Adrenal gland (tissue), 12 donors: Measurements from ENCODE around the gene TTC22. TPM values are rescaled to one million over a fixed set of nuclear protein-coding genes. Genes with fewer than 3 reads are reported as not detected.

Experiments used
- DNase-seq, 7 donors: peaks; one replicate each; pipeline ENCODE4 v3.0.0-alpha.2; 2019 to 2020
- H3K27ac ChIP-seq, 5 donors: fragments of 200-600 bp; sonication (generic) in 4 of 5; 1 replicate in 3 of 5; 2 replicates in 2 of 5; pipeline versions ENCODE4 v1.5.1 to v1.8.0; 2016 to 2020; ENCODE audit warnings: mild to moderate bottlenecking in 1 of 5
- H3K27me3 ChIP-seq: fragments of 200-600 bp; 2 replicates; pipeline ENCODE4 v1.8.0; 2021
- H3K36me3 ChIP-seq, 2 donors: fragments of 200-600 bp; replicated peaks in 1 of 2; 1 replicate in 1 of 2; 2 replicates in 1 of 2; pipeline versions ENCODE4 v1.5.1 to v1.8.0; 2018 to 2022
- H3K4me1 ChIP-seq, 2 donors: fragments of 200-600 bp; replicated peaks in 1 of 2; 1 replicate in 1 of 2; 2 replicates in 1 of 2; pipeline versions ENCODE4 v1.5.1 to v1.8.0; 2018 to 2021
- H3K4me3 ChIP-seq, 4 donors: fragments of 200-600 bp; sonication (generic) in 3 of 4; one replicate each; pipeline ENCODE4 v1.5.1; 2016 to 2018
- H3K9me3 ChIP-seq, 3 donors: fragments of 200-600 bp; sonication (generic) in 1 of 3; replicated peaks in 1 of 3; 1 replicate in 2 of 3; 2 replicates in 1 of 3; pipeline versions ENCODE4 v1.5.1 to v1.8.0; 2016 to 2021
- POLR2A ChIP-seq, 2 donors: fragments of 450-650 bp; IDR thresholded peaks; one replicate each; pipeline ENCODE4 v1.6.1; 2017; ENCODE audit warnings: antibody characterized with exemption in 2 of 2, mild to moderate bottlenecking in 2 of 2, moderate library complexity in 1 of 2
- WGBS, 4 donors: extraction: QIAGEN DNeasy Blood & Tissue Kit in 2 of 4; methylation state at CpG; one replicate each; pipeline versions ENCODE4 v1.1.5 to v1.1.7; 2013 to 2017; 5-methylcytosine and 5-hydroxymethylcytosine counted together
- intact Hi-C, 2 donors: fragments of 100-400 bp; cut with DNase I; formaldehyde crosslinking; loops; one replicate each; pipeline versions ENCODE4 v1.14.1 to v1.15.0; 2022 to 2023
- polyA plus RNA-seq, 3 donors: library from polyadenylated mRNA; stranded (reverse); fragments of 200-250 nt in 2 of 3; fragments of 350-450 nt in 1 of 3; fragmentation: Illumina TruSeq in 1 of 3; extraction: RNeasy Lipid Tissue Mini Kit (QIAGEN cat#74804) in 1 of 3; gene quantifications; one replicate each; pipeline ENCODE4 v1.2.3, GENCODE V29; 2013 to 2014
- total RNA-seq, 9 donors: library from RNA; depleted of rRNA in 4 of 9; stranded (reverse); fragments of >200 nt in 4 of 9; fragments of 120-200 nt in 1 of 9; fragmentation: NEBNext Ultra II Directional in 1 of 9; extraction: Animal tissue kit (Norgen Biotek cat#: 25700) in 1 of 9; gene quantifications; one replicate each; pipeline versions ENCODE4 v1.1.0 to v1.2.4, GENCODE V29; 2013 to 2023
- TF ChIP-seq, protein P1 (sequence below), 6 experiments: fragments of 450-650 bp in 4 of 6; fragments of 200-600 bp in 2 of 6; sonication (generic) in 1 of 6; IDR thresholded peaks; 1 replicate in 5 of 6; 2 replicates in 1 of 6; pipeline versions ENCODE4 v1.5.1 to v1.8.0; 2016 to 2021; ENCODE audit warnings: antibody characterized with exemption in 6 of 6, mild to moderate bottlenecking in 2 of 6, moderate library complexity in 1 of 6
- donor health status: healthy with polysubstance abuse.
- donor health status: Bipolar disorder and iron deficiency.
- donor health status: DM: yes; HTN: yes; CAD: no.
- donor health status: DM: no; HTN: no; CAD: no.
- donor health status: DM: no; HTN: no; CAD: no.
- donor health status: DM: yes; HTN: yes; CAD: no.

TTC22 gene
- total and polyA plus RNA-seq, 12 donors: 0.09 to 2.3 (median 1.7) TPM

- Histone ChIP-seq H3K4me3 (no peak overlapping the region), H3K27ac (no peak overlapping the region), H3K9me3 (no peaks in the 10 kb centered on the region), H3K27me3 (no peaks in the 10 kb centered on the region), H3K36me3 (no peaks in the 10 kb centered on the region), H3K4me1 (no peaks in the 10 kb centered on the region)
- intact Hi-C loops: no loop called here
- TF ChIP-seq POLR2A (IDR thresholded peaks at IDR 0.05): no peak
- TF ChIP-seq, protein P1, sequence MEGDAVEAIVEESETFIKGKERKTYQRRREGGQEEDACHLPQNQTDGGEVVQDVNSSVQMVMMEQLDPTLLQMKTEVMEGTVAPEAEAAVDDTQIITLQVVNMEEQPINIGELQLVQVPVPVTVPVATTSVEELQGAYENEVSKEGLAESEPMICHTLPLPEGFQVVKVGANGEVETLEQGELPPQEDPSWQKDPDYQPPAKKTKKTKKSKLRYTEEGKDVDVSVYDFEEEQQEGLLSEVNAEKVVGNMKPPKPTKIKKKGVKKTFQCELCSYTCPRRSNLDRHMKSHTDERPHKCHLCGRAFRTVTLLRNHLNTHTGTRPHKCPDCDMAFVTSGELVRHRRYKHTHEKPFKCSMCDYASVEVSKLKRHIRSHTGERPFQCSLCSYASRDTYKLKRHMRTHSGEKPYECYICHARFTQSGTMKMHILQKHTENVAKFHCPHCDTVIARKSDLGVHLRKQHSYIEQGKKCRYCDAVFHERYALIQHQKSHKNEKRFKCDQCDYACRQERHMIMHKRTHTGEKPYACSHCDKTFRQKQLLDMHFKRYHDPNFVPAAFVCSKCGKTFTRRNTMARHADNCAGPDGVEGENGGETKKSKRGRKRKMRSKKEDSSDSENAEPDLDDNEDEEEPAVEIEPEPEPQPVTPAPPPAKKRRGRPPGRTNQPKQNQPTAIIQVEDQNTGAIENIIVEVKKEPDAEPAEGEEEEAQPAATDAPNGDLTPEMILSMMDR (IDR thresholded peaks at IDR 0.05): peak; percentile 58 to 96 (median 89)
- DNase-seq: peak; percentile 70 to 88 (median 78)
- WGBS, 4 donors: 29 to 41% (median 30%) methylated on average over 10 to 13 of the region's 13 CpGs
Measured at GRCh38 chr1:54810153-54810942, 9.2 kb upstream of the TTC22 start.

- H3K4me1 ChIP-seq: peaks cover 5 to 6% of the 10 kb centered on the region in 2 donors
- H3K27ac ChIP-seq: no peak overlapping the region
- H3K9me3 ChIP-seq: no peaks in the 10 kb centered on the region
- DNase-seq: peak in 3 of 7 donors; percentile 16 to 39 (median 19)
- 30 to 41% (median 34%) methylated on average over 3 of the region's 3 CpGs for WGBS, 4 donors
- no peak overlapping the region for H3K4me3 ChIP-seq
- TF ChIP-seq, protein P1 (IDR thresholded peaks at IDR 0.05): no peak
- TF ChIP-seq POLR2A (IDR thresholded peaks at IDR 0.05): no peak
- intact Hi-C loops: loop anchor here (5.0 to 10.0 kb wide), 2 partner anchors 137 to 315 kb away; no protein-coding TSS in a partner anchor
- no peaks in the 10 kb centered on the region for H3K36me3 ChIP-seq
- no peaks in the 10 kb centered on the region for H3K27me3 ChIP-seq
Measured at GRCh38 chr1:54809496-54810074, 8.5 kb upstream of the TTC22 start.

- intact Hi-C loops: loop anchor here (5.0 to 10.0 kb wide), 2 partner anchors 136 to 314 kb away; no protein-coding TSS in a partner anchor
- Histone ChIP-seq H3K27me3 (no peaks in the 10 kb centered on the region), H3K36me3 (no peaks in the 10 kb centered on the region), H3K4me3 (no peak overlapping the region), H3K27ac (no peak overlapping the region), H3K4me1 (peaks cover 10 to 11% of the 10 kb centered on the region in 2 donors), H3K9me3 (no peaks in the 10 kb centered on the region)
- TF ChIP-seq POLR2A (IDR thresholded peaks at IDR 0.05): no peak
- TF ChIP-seq, protein P1 (IDR thresholded peaks at IDR 0.05): peak in 1 of 6 experiments; percentile 16
- 71 to 82% (median 74%) methylated on average over 10 to 12 of the region's 12 CpGs for WGBS, 4 donors
- DNase-seq: peak in 3 of 7 donors; percentile 6 to 38 (median 22)
Measured at GRCh38 chr1:54808443-54809207, 7.5 kb upstream of the TTC22 start.

GRCh38 chr1:54807756-54808155 is 6.6 kb upstream of the TTC22 start:
- DNase-seq: peak in 2 of 7 donors; percentile 18 to 49
- TF ChIP-seq, protein P1 (IDR thresholded peaks at IDR 0.05): no peak
- no peak for TF ChIP-seq POLR2A (IDR thresholded peaks at IDR 0.05)
- Histone ChIP-seq H3K27me3 (no peaks in the 10 kb centered on the region), H3K4me1 (peaks cover 10 to 11% of the 10 kb centered on the region in 2 donors), H3K9me3 (no peaks in the 10 kb centered on the region), H3K27ac (no peak overlapping the region), H3K36me3 (no peaks in the 10 kb centered on the region), H3K4me3 (no peak overlapping the region)
- intact Hi-C loops: loop anchor here (2.0 to 10.0 kb wide), 3 partner anchors 135 to 313 kb away; no protein-coding TSS in a partner anchor
- 80 to 89% (median 84%) methylated on average over 7 of the region's 7 CpGs for WGBS, 4 donors
